ENCODE measurements around the gene MACC1. TPM values are rescaled to one million over a fixed set of nuclear protein-coding genes. Genes with fewer than 3 reads are reported as not detected.
"Not testable (repeated sequence)": the region's sequence is repeated elsewhere in the genome, so short reads cannot be mapped to it uniquely, and the experiment has no call there.

Gene MACC1
- total RNA-seq, 1 donor from 2014 or later = under 0.01 TPM

- DNase-seq (ENCODE audit: low read depth in 2 of 2) = no peak
Measured at GRCh38 chr7:20208651-20209307, 8.4 kb downstream of the MACC1 start.

- DNase-seq (ENCODE audit: low read depth in 2 of 2) = not testable (repeated sequence)
Measured at GRCh38 chr7:20207811-20208210, 9.4 kb downstream of the MACC1 start.

- DNase-seq (ENCODE audit: low read depth in 2 of 2) = no peak
Measured at GRCh38 chr7:20206104-20206896, 10.9 kb downstream of the MACC1 start.

GRCh38 chr7:20203316-20203715 lies 13.9 kb downstream of the MACC1 start:
- no peak for DNase-seq (ENCODE audit: low read depth in 2 of 2)

GRCh38 chr7:20201380-20201779 lies 15.8 kb downstream of the MACC1 start:
- no peak for DNase-seq (ENCODE audit: low read depth in 2 of 2)

- DNase-seq (ENCODE audit: low read depth in 2 of 2) = no peak
Measured at GRCh38 chr7:20200971-20201370, 16.2 kb downstream of the MACC1 start.

GRCh38 chr7:20200361-20200760 lies 16.8 kb downstream of the MACC1 start:
- peak in 1 of 2 donors; percentile 41 for DNase-seq (ENCODE audit: low read depth in 2 of 2)

GRCh38 chr7:20199015-20199737 lies 18.0 kb downstream of the MACC1 start:
- peak in 1 of 2 donors; percentile 50 for DNase-seq (ENCODE audit: low read depth in 2 of 2)

- no peak for DNase-seq (ENCODE audit: low read depth in 2 of 2)
Measured at GRCh38 chr7:20198260-20198659, 18.9 kb downstream of the MACC1 start.

- no peak for DNase-seq (ENCODE audit: low read depth in 2 of 2)
Measured at GRCh38 chr7:20197837-20198236, 19.3 kb downstream of the MACC1 start.

- no peak for DNase-seq (ENCODE audit: low read depth in 2 of 2)
Measured at GRCh38 chr7:20197125-20197748, 19.9 kb downstream of the MACC1 start.

GRCh38 chr7:20194343-20194995 lies 22.7 kb downstream of the MACC1 start:
- DNase-seq (ENCODE audit: low read depth in 2 of 2) = no peak

- no peak for DNase-seq (ENCODE audit: low read depth in 2 of 2)
Measured at GRCh38 chr7:20193873-20194272, 23.3 kb downstream of the MACC1 start.

GRCh38 chr7:20193242-20193777 lies 23.9 kb downstream of the MACC1 start:
- DNase-seq (ENCODE audit: low read depth in 2 of 2) = peak in 1 of 2 donors; percentile 5

GRCh38 chr7:20191391-20191869 lies 25.8 kb downstream of the MACC1 start:
- no peak for DNase-seq (ENCODE audit: low read depth in 2 of 2)

- DNase-seq (ENCODE audit: low read depth in 2 of 2) = no peak
Measured at GRCh38 chr7:20190560-20191390, 26.4 kb downstream of the MACC1 start.

- DNase-seq (ENCODE audit: low read depth in 2 of 2) = no peak
Measured at GRCh38 chr7:20189852-20190251, 27.3 kb downstream of the MACC1 start.

- no peak for DNase-seq (ENCODE audit: low read depth in 2 of 2)
Measured at GRCh38 chr7:20188567-20188966, 28.6 kb downstream of the MACC1 start.

- not testable (repeated sequence) for DNase-seq (ENCODE audit: low read depth in 2 of 2)
Measured at GRCh38 chr7:20187850-20188249, 29.3 kb downstream of the MACC1 start.

GRCh38 chr7:20185988-20186387 lies 31.2 kb downstream of the MACC1 start:
- no peak for DNase-seq (ENCODE audit: low read depth in 2 of 2)
